Fibroblast of pulmonary artery (primary cell): ENCODE data around the gene FXYD7.

Source experiments
- DNase-seq: peaks from one replicate; pipeline ENCODE4 v3.0.0-alpha.2; 2010; ENCODE audit warnings: low read depth
- H3K4me3 ChIP-seq: replicated peaks from 2 replicates; pipeline ENCODE4 v1.5.1; 2011; ENCODE audit warnings: low read depth, mild to moderate bottlenecking, control low read depth, low read length, moderate library complexity
- CTCF ChIP-seq: IDR thresholded peaks from 2 replicates; pipeline ENCODE4 v1.5.1; 2011; ENCODE audit warnings: mild to moderate bottlenecking, control low read depth, low read length, inconsistent platforms; ENCODE audit errors: missing control alignments

Gene FXYD7

GRCh38 chr19:35176181-35176570 is 33.1 kb downstream of the FXYD7 start:
- TF ChIP-seq CTCF = no peak
- no peak for DNase-seq
- no peak overlapping the region for H3K4me3 ChIP-seq

DNA sequence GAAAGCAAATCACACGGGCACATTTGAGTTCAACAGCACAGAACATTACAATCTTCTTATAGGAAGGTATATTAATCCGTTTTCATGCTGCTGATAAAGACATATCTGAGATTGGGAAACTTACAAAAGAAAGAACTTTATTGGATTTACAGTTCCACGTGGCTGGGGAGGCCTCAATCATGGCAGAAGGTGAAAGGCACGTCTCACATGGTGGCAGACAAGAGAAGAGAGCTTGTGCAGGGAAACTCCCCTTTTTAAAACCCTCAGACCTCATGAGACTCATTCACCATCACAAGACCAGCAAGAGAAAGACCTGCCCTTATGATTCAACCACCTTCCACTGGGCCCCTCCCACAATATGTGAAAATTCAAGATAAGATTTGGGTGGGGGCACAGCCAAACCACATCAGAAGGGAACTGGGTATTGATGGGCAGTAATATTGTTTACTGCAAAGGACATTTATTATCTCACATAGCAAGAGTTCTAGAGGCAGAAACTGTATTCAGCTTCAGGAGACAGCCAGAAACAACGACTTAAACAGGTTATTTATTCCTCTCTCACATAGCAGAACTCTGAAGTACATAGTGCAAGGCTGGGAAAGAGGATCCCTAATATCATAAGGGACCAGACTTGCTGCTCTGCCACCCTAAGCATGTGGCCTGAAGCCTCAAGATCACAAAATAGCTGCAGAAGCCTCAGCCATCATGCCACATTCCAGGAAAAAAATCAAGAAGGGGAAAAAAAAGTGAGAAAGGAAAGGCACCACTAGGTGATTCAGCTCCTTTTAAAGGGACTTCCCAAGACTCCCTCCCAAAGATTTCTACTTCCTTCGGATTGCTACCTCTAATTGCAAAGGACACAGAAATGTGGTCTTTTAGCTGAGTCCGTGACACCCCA is 34.6 kb downstream of the FXYD7 start:
- no peak for TF ChIP-seq CTCF
- no peak overlapping the region for H3K4me3 ChIP-seq
- DNase-seq = no peak

DNA sequence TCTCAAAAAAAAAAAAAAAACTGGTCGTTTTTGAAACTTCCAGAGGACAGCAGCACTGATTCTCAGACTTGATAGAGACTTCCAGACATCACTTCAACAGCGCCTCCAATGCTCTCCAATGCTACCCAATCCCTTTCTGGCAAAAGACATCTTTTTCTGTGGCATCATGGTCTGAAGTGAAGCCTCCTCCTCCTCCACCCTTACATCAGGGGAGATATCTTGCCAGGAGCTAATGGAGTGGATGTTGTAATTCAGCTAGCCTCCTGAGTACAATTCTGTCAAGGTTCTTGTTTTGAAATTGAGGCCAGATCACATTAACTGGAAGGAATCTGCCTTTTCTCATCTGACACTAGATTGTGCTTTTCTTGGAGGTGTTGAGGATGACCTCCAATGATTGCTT is 35.6 kb downstream of the FXYD7 start:
- no peak for TF ChIP-seq CTCF
- H3K4me3 ChIP-seq = no peak overlapping the region
- DNase-seq = peak; percentile 30

GRCh38 chr19:35179830-35180229 is 36.8 kb downstream of the FXYD7 start:
- no peak for DNase-seq
- H3K4me3 ChIP-seq = no peak overlapping the region
- TF ChIP-seq CTCF = no peak

DNA sequence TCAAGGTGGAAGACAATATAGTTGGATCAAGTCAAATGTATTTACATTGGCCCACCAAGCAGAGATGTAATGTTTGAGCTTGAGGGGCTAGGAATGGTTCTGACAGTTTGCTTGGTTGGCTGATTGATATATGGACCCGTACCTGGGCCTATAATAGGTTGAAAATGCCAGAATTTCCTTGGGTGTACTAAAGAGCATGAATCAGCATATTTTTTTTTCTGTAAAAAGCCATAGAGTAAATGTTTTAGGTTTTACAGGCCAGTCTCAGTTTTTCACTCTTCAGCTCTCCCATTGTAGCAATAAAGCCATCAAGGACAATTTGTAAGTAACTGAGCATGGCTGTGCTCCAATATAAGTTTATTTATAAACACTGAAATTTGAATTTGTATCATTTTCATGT is 38.3 kb downstream of the FXYD7 start:
- H3K4me3 ChIP-seq = no peak overlapping the region
- no peak for DNase-seq
- no peak for TF ChIP-seq CTCF

DNA sequence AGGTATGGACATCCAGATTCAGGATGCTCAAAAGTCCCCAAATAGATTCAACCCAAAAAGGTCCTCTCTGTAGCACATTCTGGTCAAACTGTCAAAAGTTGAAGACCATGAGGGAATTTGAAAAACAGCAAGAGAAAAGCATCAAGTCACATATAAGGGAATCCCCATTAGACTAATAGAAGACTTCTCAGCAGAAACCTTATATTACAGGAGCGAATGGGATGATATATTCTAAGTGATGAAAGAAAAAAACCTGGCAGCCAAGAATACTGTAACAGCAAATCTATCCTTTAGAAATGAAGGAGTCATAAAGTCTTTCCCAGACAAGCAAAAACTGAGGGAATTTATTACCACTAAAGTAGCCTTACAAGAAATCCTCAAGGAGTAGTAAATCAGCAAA is 41.2 kb downstream of the FXYD7 start:
- DNase-seq = no peak
- no peak overlapping the region for H3K4me3 ChIP-seq
- TF ChIP-seq CTCF = no peak

DNA sequence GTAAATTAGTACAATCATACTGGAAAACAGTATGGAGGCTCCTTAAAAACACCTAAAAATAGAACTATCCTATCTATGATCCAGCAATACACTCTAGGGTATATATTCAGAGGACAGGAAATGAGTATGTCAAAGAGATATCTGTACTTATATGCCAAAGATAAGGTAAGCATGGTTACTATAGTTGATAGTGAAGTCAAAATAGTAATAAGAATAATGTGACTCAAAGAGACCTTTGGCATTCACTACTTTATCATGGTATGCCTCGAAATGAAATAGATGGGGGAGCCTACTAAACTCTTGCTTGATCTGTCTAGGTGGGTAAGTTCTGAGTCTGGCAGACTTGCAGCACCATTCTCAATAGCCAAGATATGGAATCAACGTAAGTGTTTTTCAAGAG is 41.8 kb downstream of the FXYD7 start:
- TF ChIP-seq CTCF = no peak
- no peak overlapping the region for H3K4me3 ChIP-seq
- no peak for DNase-seq
